ENCODE measurements around the gene WDR11.
A peak's percentile ranks its signal among the peaks of the same experiment; 100 is the strongest.

WDR11 gene

DNA sequence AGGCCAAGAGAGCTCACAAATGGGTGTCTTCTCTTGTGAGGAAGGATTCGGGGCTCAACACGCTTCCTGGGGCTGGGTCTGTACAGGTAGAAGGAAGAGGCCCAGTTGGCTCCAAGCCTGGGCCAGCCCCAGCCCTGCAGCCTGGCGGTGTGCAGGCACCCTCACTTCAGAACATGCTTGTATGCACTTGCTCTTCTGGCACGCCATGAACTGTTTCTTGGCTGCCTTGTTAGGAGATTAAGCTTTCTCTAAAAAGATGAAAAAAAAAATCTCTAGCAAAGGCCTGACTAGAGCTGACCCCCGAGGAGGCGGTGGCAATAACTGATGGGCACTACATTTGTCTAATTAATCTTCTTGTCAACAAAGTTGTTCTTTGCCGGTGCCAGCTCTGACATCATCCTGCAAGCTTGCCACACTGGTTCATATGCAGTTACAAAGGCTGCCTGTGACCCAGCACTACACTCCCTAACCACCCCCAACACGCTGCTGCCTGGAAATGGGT is 94.7 kb downstream of the WDR11 start:
- no peak for DNase-seq (ENCODE audit: low read depth, low spot score)

DNA sequence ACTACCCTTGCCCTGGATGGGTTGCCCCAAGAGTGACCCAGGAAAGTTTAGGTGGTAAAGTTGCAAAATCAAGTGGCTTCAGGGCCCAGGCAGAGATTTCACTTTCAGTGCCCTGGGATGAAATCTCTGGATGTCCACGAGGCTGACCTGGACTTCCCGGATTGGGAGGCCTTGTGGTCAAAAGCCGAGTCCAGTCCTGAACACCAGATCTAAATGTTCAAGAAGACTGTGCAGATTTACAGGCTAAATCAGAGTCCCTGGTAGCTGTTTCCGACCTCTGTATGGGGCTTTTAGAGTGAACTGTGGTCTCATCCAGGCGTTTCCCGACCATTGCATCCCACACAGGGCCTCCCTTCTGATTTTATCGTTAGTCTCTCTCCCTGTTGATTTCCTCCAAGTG is 95.3 kb downstream of the WDR11 start:
- no peak for DNase-seq (ENCODE audit: low read depth, low spot score)

- DNase-seq (ENCODE audit: low read depth, low spot score), result peak; percentile 91
Observed at GRCh38 chr10:120948889-120949608, 97.9 kb downstream of the WDR11 start.

DNA sequence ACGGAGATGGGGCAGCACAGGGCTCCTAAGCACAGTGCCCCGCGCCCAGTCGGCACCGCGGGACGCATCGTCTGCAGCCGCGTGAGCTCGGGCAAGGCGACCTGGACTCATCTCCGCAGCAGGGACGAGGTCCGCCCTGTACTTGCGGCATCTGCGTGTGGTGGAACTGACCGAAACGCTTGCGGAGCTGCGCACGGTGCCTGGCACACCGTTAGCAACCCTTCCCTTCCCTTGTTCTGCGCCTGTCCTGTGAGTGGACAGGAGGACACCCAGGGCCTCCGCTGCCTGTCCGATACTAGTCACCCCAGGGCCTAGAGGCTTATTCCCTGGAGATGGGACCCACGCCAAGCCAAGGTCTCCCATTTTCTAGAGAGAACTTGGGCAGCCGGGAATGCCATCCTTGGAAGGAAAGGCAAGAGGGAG is 98.5 kb downstream of the WDR11 start:
- peak; percentile 63 for DNase-seq (ENCODE audit: low read depth, low spot score)

DNA sequence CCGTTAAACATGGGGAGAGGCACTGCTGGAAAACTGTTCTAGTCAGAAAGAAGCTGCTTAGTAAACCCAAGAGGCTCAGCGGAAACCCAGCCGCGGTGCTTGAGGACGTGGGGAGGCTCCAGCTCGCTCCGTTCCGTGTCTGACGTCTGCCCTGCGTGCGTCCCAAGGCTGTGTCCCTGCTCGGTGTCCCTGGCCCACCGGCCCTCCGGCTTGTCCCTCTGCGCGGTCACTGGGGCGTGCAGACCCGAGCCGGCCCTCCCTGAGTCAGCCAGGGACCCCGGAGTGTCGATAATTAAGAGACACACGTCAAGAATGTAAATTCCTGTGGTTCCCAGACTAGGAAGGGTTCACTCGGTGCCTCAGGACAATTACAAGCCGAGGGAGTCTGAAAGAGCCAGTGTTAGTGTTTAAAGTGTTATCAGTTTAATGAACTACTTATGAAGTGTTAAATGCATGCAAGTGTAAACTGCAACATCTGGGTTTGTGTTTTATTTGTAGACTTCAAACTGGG is 98.9 kb downstream of the WDR11 start:
- DNase-seq (ENCODE audit: low read depth, low spot score), result peak; percentile 88

- peak; percentile 21 for DNase-seq (ENCODE audit: low read depth, low spot score)
Observed at GRCh38 chr10:120951288-120951687, 100.1 kb downstream of the WDR11 start.

DNA sequence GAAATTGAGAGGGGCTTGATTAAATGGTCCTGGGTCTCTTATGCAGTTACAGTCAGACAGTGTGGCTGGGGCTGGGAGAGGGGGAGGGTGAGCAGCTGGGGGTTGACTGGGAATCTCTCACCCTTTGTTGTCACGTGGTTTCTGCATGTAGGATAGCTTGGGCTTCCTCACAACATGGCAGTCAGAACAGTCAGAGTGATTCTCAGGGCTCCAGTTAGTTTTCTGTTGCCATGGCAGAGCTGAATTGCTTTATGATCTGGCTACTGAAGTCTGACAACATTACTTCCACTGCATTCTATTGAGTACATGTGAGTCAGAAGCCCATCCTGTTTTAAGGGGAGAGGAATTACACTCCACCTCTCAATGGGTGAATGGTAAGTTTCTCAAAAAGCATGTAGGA is 102.7 kb downstream of the WDR11 start:
- no peak for DNase-seq (ENCODE audit: low read depth, low spot score)
